WTC11 (cell line): Measurements from ENCODE around the gene GGCX. TPM values are rescaled to one million over a fixed set of nuclear protein-coding genes. Genes with fewer than 3 reads are reported as not detected.

Experiments used
- ATAC-seq: fragments of 200-7000 bp; cut with Tn5 transposase; 2 replicates; pipeline ENCODE4 v1.10.0; 2021; ENCODE audit warnings: mild to moderate bottlenecking, moderate library complexity
- CTCF ChIA-PET: fragments of 300-600 bp; sonication (Branson Sonifier 250); formaldehyde crosslinking; loops from one replicate; lab custom pipeline; 2021; ENCODE audit warnings: antibody characterized with exemption; lab: Charles Lee
- POLR2A ChIA-PET: fragments of 350-600 bp; sonication (Branson Sonifier 250); formaldehyde crosslinking; loops from one replicate; lab custom pipeline; 2021; ENCODE audit warnings: antibody characterized with exemption; lab: Charles Lee
- DNase-seq: peaks from one replicate; pipeline ENCODE4 v3.0.0; 2021; ENCODE audit warnings: low spot score
- H3K27ac Mint-ChIP-seq: 2 replicates; pipeline ENCODE4 v1.8.0; 2021; ENCODE audit warnings: mixed read lengths
- H3K27me3 Mint-ChIP-seq: 2 replicates; pipeline ENCODE4 v1.8.0; 2021; ENCODE audit warnings: low read depth, mild to moderate bottlenecking, moderate library complexity, mixed read lengths
- H3K36me3 Mint-ChIP-seq: 2 replicates; pipeline ENCODE4 v1.8.0; 2021; ENCODE audit warnings: mixed read lengths
- H3K4me1 Mint-ChIP-seq: 2 replicates; pipeline ENCODE4 v1.8.0; 2022; ENCODE audit warnings: mixed read lengths
- H3K4me3 Mint-ChIP-seq: 2 replicates; pipeline ENCODE4 v1.8.0; 2021; ENCODE audit warnings: mild to moderate bottlenecking, moderate library complexity, mixed read lengths
- H3K9me3 Mint-ChIP-seq: 2 replicates; pipeline ENCODE4 v1.8.0; 2021; ENCODE audit warnings: mixed read lengths
- ETV6 ChIP-seq: sonication (generic); formaldehyde crosslinking; IDR thresholded peaks from 2 replicates; pipeline ENCODE4 v1.8.1; 2022; ENCODE audit warnings: mild to moderate bottlenecking, missing genetic modification reagents
- FOXJ3 ChIP-seq: sonication (generic); formaldehyde crosslinking; IDR thresholded peaks from 2 replicates; pipeline ENCODE4 v1.9.0; 2021; ENCODE audit warnings: missing genetic modification reagents, mild to moderate bottlenecking, borderline replicate concordance
- GTF2I ChIP-seq: fragments of 250-450 bp; sonication (Bioruptor Pico); conservative IDR thresholded peaks from 2 replicates; pipeline ENCODE4 v1.4.0; 2021; ENCODE audit warnings: mild to moderate bottlenecking
- SOX15 ChIP-seq: fragments of 250-450 bp; sonication (Bioruptor Pico); IDR thresholded peaks from 2 replicates; pipeline ENCODE4 v1.9.0; 2021; ENCODE audit warnings: mild to moderate bottlenecking
- TEAD1 ChIP-seq: sonication (generic); formaldehyde crosslinking; IDR thresholded peaks from 2 replicates; pipeline ENCODE4 v1.8.0; 2022; ENCODE audit warnings: mild to moderate bottlenecking, missing genetic modification reagents
- ZNF121 ChIP-seq: sonication (generic); formaldehyde crosslinking; IDR thresholded peaks from 2 replicates; pipeline ENCODE4 v1.8.0; 2023; ENCODE audit warnings: missing genetic modification reagents
- ZNF219 ChIP-seq: sonication (generic); formaldehyde crosslinking; IDR thresholded peaks from 2 replicates; pipeline ENCODE4 v1.8.0; 2023; ENCODE audit warnings: missing genetic modification reagents, mild to moderate bottlenecking, borderline replicate concordance
- total RNA-seq: library from RNA; stranded (reverse); gene quantifications from 3 replicates; pipeline ENCODE4 v1.2.3, GENCODE V29; 2021
- TF ChIP-seq, protein P1 (sequence below): sonication (generic); formaldehyde crosslinking; conservative IDR thresholded peaks from 2 replicates; pipeline ENCODE4 v1.8.1; 2023; ENCODE audit warnings: mild to moderate bottlenecking, low read depth, missing genetic modification reagents, moderate library complexity
- TF ChIP-seq, protein P2 (sequence below): sonication (generic); formaldehyde crosslinking; IDR thresholded peaks from 2 replicates; pipeline ENCODE4 v1.8.1; 2023; ENCODE audit warnings: mild to moderate bottlenecking, missing genetic modification reagents, moderate library complexity
- TF ChIP-seq, protein P3 (sequence below): fragments of 200-600 bp; IDR thresholded peaks from 2 replicates; pipeline ENCODE4 v1.8.0; 2022; ENCODE audit warnings: antibody characterized with exemption
- TF ChIP-seq, protein P4 (sequence below): sonication (generic); formaldehyde crosslinking; IDR thresholded peaks from 2 replicates; pipeline ENCODE4 v1.8.1; 2022; ENCODE audit warnings: mild to moderate bottlenecking, moderate library complexity, missing genetic modification reagents
- TF ChIP-seq, protein P5 (sequence below): fragments of 250-450 bp; sonication (Bioruptor Pico); IDR thresholded peaks from 2 replicates; pipeline ENCODE4 v1.9.0; 2021; ENCODE audit warnings: moderate library complexity, mild to moderate bottlenecking, inconsistent platforms, borderline replicate concordance

GGCX gene
- total RNA-seq, 1 experiment from 2014 or later = 40.9 TPM

DNA sequence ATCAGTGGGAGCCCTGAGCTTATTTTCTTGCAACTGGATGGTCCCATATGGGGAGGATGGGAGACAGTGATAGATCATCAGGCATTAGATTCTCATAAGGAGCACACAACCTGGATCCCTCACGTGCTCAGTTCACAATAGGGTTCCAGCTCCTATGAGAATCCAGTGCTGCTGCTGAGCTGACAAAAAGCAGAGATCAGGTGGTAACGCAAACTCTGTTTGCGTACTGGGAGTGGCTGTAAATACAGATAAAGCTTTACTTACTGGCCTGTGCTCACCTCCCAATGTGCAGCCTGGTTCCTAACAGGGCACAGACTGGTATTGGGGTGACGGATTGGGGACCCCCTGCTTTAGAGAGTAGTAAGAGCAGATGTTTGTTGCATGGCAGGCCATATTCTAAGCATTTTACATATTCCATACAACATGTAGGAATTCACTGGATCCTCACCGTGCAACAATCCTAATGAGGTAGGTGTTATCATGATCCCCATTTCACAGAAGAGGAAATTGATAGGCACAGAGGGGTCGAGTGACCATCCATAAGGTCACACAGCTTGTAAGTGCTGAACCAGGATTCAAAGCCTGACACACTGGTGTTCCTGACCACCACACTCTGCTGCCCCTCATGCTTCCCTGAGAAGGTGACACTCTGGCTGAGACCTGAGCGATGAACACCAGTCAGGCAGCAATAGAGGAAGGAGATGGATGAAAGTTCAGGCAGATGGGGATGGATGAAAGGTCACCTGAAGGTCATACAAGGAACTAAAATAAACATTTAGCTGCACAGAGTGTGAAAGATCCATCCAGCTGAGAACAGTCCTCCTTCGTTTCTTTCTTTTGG is 38.0 kb downstream of the GGCX start:
- no peak for ATAC-seq
- peaks cover 21% of the 10 kb centered on the region for H3K4me1 Mint-ChIP-seq
- no peaks in the 10 kb centered on the region for H3K36me3 Mint-ChIP-seq
- H3K27me3 Mint-ChIP-seq = no peaks in the 10 kb centered on the region; the same call in 1 of the 2 replicates
- ChIA-PET CTCF (interaction anchor here (2.0 kb wide), 2 partner anchors 29 to 102 kb away, joined by 4 to 5 read pairs; no protein-coding TSS in a partner anchor), POLR2A (no interaction called here)
- TF ChIP-seq, protein P1, sequence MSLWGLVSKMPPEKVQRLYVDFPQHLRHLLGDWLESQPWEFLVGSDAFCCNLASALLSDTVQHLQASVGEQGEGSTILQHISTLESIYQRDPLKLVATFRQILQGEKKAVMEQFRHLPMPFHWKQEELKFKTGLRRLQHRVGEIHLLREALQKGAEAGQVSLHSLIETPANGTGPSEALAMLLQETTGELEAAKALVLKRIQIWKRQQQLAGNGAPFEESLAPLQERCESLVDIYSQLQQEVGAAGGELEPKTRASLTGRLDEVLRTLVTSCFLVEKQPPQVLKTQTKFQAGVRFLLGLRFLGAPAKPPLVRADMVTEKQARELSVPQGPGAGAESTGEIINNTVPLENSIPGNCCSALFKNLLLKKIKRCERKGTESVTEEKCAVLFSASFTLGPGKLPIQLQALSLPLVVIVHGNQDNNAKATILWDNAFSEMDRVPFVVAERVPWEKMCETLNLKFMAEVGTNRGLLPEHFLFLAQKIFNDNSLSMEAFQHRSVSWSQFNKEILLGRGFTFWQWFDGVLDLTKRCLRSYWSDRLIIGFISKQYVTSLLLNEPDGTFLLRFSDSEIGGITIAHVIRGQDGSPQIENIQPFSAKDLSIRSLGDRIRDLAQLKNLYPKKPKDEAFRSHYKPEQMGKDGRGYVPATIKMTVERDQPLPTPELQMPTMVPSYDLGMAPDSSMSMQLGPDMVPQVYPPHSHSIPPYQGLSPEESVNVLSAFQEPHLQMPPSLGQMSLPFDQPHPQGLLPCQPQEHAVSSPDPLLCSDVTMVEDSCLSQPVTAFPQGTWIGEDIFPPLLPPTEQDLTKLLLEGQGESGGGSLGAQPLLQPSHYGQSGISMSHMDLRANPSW (CRISPR knock-in tag) = no peak
- no peak for TF ChIP-seq TEAD1 (CRISPR knock-in tag)
- TF ChIP-seq, protein P2, sequence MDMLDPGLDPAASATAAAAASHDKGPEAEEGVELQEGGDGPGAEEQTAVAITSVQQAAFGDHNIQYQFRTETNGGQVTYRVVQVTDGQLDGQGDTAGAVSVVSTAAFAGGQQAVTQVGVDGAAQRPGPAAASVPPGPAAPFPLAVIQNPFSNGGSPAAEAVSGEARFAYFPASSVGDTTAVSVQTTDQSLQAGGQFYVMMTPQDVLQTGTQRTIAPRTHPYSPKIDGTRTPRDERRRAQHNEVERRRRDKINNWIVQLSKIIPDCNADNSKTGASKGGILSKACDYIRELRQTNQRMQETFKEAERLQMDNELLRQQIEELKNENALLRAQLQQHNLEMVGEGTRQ (CRISPR knock-in tag) = no peak
- TF ChIP-seq, protein P3, sequence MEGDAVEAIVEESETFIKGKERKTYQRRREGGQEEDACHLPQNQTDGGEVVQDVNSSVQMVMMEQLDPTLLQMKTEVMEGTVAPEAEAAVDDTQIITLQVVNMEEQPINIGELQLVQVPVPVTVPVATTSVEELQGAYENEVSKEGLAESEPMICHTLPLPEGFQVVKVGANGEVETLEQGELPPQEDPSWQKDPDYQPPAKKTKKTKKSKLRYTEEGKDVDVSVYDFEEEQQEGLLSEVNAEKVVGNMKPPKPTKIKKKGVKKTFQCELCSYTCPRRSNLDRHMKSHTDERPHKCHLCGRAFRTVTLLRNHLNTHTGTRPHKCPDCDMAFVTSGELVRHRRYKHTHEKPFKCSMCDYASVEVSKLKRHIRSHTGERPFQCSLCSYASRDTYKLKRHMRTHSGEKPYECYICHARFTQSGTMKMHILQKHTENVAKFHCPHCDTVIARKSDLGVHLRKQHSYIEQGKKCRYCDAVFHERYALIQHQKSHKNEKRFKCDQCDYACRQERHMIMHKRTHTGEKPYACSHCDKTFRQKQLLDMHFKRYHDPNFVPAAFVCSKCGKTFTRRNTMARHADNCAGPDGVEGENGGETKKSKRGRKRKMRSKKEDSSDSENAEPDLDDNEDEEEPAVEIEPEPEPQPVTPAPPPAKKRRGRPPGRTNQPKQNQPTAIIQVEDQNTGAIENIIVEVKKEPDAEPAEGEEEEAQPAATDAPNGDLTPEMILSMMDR = no peak
- TF ChIP-seq, protein P4, sequence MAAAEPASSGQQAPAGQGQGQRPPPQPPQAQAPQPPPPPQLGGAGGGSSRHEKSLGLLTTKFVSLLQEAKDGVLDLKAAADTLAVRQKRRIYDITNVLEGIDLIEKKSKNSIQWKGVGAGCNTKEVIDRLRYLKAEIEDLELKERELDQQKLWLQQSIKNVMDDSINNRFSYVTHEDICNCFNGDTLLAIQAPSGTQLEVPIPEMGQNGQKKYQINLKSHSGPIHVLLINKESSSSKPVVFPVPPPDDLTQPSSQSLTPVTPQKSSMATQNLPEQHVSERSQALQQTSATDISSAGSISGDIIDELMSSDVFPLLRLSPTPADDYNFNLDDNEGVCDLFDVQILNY (CRISPR knock-in tag) = no peak
- TF ChIP-seq, protein P5, sequence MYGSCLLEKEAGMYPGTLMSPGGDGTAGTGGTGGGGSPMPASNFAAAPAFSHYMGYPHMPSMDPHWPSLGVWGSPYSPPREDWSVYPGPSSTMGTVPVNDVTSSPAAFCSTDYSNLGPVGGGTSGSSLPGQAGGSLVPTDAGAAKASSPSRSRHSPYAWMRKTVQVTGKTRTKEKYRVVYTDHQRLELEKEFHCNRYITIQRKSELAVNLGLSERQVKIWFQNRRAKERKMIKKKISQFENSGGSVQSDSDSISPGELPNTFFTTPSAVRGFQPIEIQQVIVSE (CRISPR knock-in tag) = no peak
- no peak for TF ChIP-seq SOX15 (CRISPR knock-in tag)
- peak overlapping the region; percentile 6; the same call in 1 of the 2 replicates for H3K27ac Mint-ChIP-seq
- H3K4me3 Mint-ChIP-seq = no peak overlapping the region
- no peaks in the 10 kb centered on the region for H3K9me3 Mint-ChIP-seq
- DNase-seq = no peak

DNA sequence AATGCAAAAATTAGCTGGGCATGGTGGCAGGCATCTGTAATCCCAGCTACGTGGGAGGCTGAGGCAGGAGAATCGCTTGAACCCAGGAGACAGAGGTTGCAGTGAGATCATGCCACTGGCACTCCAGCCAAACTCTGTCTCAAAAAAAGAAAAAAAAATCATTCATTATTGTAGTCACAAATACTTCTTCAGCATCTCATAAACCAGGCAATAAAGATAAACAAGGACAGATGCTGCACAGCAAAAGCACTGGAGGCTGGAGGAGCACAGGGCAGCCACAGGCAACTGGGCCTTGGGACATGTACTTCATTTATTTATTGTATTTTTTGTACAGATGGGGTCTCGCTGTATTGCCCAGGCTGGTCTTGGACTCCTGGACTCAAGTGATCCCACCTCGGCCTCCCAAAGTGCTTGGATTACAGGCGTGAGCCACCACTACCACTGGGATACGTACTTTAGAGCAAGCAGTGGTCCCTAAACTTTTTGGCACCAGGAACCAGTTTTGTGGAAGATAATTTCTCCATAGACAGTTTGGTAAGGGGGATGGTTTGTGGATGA is 39.1 kb downstream of the GGCX start:
- H3K9me3 Mint-ChIP-seq = no peaks in the 10 kb centered on the region
- no peak overlapping the region for H3K4me3 Mint-ChIP-seq
- TF ChIP-seq FOXJ3 (no peak), ZNF121 (CRISPR knock-in tag) (peak; percentile 17; the same call in 1 of the 2 replicates), ZNF219 (CRISPR knock-in tag) (no peak), GTF2I (no peak), ETV6 (no peak)
- H3K27me3 Mint-ChIP-seq = no peaks in the 10 kb centered on the region
- no peaks in the 10 kb centered on the region for H3K36me3 Mint-ChIP-seq
- CTCF ChIA-PET = no interaction called here
- ATAC-seq = no peak
- POLR2A ChIA-PET = no interaction called here
- H3K4me1 Mint-ChIP-seq = peaks cover 21% of the 10 kb centered on the region
- DNase-seq = no peak
- H3K27ac Mint-ChIP-seq = no peak overlapping the region
